Stimulated activated naive B cell treated with anti-CD40 and anti-IgM and Interleukin-4, amounts not matched to agents 10 μg/mL and 1 μg/mL and 100 μg/mL, for 72 hours (primary cell): Measurements from ENCODE around the gene LPAR2.
"Not testable (repeated sequence)": the region's sequence is repeated elsewhere in the genome, so short reads cannot be mapped to it uniquely, and the experiment has no call there.

Experiments used
- ATAC-seq, 2 donors: fragments of 150-1000 bp; cut with Tn5 transposase; replicated peaks; 2 replicates each; pipeline ENCODE4 v1.10.0; 2021; ENCODE audit warnings: moderate library complexity in 1 of 2
- DNase-seq: peaks from one replicate; pipeline ENCODE4 v3.0.0; 2021
- H3K27ac Mint-ChIP-seq: one replicate; pipeline ENCODE4 v1.8.0; 2022; ENCODE audit warnings: mild to moderate bottlenecking, mixed read lengths
- H3K27me3 Mint-ChIP-seq, 2 donors: one replicate each; pipeline ENCODE4 v1.8.0; 2022; ENCODE audit warnings: mixed read lengths in 2 of 2
- H3K36me3 Mint-ChIP-seq, 2 donors: one replicate each; pipeline ENCODE4 v1.8.0; 2022; ENCODE audit warnings: mixed read lengths in 2 of 2, mild to moderate bottlenecking in 1 of 2
- H3K4me1 Mint-ChIP-seq, 2 donors: one replicate each; pipeline ENCODE4 v1.8.0; 2022; ENCODE audit warnings: mixed read lengths in 2 of 2, mild to moderate bottlenecking in 1 of 2
- H3K4me3 Mint-ChIP-seq, 2 donors: one replicate each; pipeline ENCODE4 v1.8.0; 2022; ENCODE audit warnings: mild to moderate bottlenecking in 2 of 2, mixed read lengths in 2 of 2, moderate library complexity in 1 of 2
- H3K9me3 Mint-ChIP-seq, 2 donors: one replicate each; pipeline ENCODE4 v1.8.0; 2022; ENCODE audit warnings: mixed read lengths in 2 of 2, mild to moderate bottlenecking in 1 of 2

The LPAR2 gene

DNA sequence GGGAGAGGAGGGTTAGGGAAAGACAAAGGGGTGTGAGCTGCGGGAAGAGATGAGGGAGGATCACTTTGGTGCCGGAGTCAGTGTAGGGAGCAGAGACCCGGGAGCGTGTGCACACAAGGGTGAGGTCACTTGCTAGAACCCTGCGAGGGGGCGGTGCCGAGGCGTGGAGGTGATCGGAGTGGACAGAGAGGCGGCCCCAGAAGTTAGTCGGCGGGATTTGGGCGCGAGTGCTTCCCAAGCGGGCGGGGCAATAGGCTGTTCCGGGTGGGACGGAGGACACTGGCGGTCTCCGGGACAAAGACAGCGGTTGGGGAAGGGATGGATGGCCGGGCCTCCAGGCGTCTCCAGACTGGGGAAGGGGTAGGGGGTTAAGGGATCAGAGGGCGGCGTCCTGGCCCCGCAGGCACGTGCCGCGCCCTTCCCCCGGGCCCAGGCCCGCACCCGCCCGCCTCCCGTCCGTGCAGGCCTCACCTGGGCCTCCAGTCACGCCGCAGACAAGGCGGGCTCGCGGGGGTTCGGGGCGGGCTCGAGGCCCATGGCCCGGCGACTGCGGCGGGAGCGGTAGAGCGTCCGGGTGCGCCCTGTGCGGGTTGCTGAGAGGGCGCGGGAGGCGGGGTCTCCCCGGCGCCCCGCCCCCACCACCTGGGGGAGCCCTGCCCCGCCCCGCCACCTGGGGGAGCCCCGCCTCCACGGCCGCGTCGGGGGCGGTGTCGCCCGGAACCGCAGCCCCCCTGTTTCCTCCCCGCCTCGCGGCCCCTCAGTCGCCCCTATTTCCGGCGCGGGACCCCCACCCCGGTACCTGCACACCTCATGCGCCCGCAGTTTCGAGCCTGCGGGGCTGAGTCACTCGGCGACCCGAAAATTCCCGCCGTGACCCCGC is at the start of gene LPAR2:
LPAR2 (minus strand) TSS at position 600 of the 880 bp plus-strand sequence. CDS start 945 bp downstream, outside the sequence.
- Mint-ChIP-seq H3K4me1 (peaks cover 18 to 32% of the 10 kb centered on the region in 2 donors), H3K9me3 (no peaks in the 10 kb centered on the region), H3K27ac (peak within 1 kb of the TSS; percentile 95), H3K27me3 (no peaks in the 10 kb centered on the region), H3K4me3 (peak within 1 kb of the TSS; percentile 90 to 91), H3K36me3 (peaks cover 25 to 56% of the 10 kb centered on the region in 2 donors)
- ATAC-seq (peak; percentile 74 to 82), DNase-seq (peak; percentile 53)

GRCh38 chr19:19677579-19677978 is 49.6 kb upstream of the LPAR2 start:
- ATAC-seq (no peak), DNase-seq (no peak)
- peak overlapping the region; percentile 80 for H3K27ac Mint-ChIP-seq
- H3K4me3 Mint-ChIP-seq: no peak overlapping the region
- peaks cover 13 to 24% of the 10 kb centered on the region in 2 donors for H3K4me1 Mint-ChIP-seq
- peaks cover 72 to 78% of the 10 kb centered on the region in 2 donors for H3K36me3 Mint-ChIP-seq
- H3K27me3 Mint-ChIP-seq: no peaks in the 10 kb centered on the region
- peaks cover 8 to 13% of the 10 kb centered on the region in 2 donors for H3K9me3 Mint-ChIP-seq

- peaks cover 19 to 43% of the 10 kb centered on the region in 2 donors for H3K4me1 Mint-ChIP-seq
- no peak overlapping the region for H3K27ac Mint-ChIP-seq
- peaks cover 8 to 11% of the 10 kb centered on the region in 2 donors for H3K9me3 Mint-ChIP-seq
- H3K36me3 Mint-ChIP-seq: peaks cover 62 to 72% of the 10 kb centered on the region in 2 donors
- no peak overlapping the region for H3K4me3 Mint-ChIP-seq
- ATAC-seq (no peak), DNase-seq (no peak)
- H3K27me3 Mint-ChIP-seq: no peaks in the 10 kb centered on the region
These were observed 46.3 kb upstream of the LPAR2 start for GRCh38 chr19:19674315-19674714.

DNA sequence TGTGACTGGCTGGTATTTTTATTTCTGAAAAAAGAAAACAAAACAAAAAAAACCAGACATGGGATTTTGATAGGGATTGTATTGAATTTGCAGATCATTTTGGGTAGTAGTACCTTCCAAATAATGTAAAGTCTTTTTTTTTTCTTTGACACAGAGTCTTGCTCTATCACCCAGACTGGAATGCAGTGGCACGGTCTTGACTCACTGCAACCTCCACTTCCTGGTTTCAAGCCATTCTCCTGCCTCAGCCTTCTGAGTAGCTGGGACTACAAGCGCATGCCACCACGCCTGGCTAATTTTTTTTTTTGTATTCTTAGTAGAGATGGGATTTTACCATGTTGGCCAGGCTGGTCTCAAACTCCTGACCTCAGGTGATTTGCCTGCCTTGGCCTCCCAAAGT is 44.8 kb upstream of the LPAR2 start:
- ATAC-seq (no peak), DNase-seq (no peak)
- Mint-ChIP-seq H3K27ac (peak overlapping the region; percentile 56), H3K36me3 (peaks cover 52 to 57% of the 10 kb centered on the region in 2 donors), H3K27me3 (no peaks in the 10 kb centered on the region), H3K4me3 (no peak overlapping the region), H3K4me1 (peaks cover 21 to 50% of the 10 kb centered on the region in 2 donors), H3K9me3 (peaks cover 5 to 8% of the 10 kb centered on the region in 2 donors)

DNA sequence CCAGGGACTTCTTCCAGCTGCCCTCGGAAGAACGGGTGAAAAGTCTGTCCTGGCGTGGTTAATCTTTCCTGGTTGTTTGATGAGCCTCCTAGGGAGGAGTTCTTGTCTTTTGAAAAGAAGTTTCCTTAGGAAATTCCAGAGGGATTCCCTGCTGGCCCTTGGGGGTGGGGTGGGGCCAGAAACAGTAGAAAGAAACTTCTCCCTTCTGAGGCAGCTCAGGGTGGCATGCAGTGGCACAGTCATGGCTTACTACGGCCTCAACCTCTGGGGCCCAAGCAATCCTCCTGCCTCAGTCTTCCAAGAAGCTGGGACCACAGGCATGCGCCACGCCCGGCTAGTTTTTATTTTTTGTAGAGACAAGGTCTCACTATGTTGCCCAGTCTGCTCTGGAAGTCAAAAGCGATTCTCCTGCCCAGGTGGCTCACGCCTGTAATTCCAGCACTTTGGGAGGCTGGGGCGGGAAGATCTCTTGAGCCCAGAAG is 42.1 kb upstream of the LPAR2 start:
- Mint-ChIP-seq H3K9me3 (no peaks in the 10 kb centered on the region), H3K4me3 (peak overlapping the region; percentile 88 to 89), H3K36me3 (peaks cover 27 to 34% of the 10 kb centered on the region in 2 donors), H3K27me3 (no peaks in the 10 kb centered on the region), H3K27ac (peak overlapping the region; percentile 99), H3K4me1 (peaks cover 9 to 39% of the 10 kb centered on the region in 2 donors)
- no peak for DNase-seq
- no peak for ATAC-seq

DNA sequence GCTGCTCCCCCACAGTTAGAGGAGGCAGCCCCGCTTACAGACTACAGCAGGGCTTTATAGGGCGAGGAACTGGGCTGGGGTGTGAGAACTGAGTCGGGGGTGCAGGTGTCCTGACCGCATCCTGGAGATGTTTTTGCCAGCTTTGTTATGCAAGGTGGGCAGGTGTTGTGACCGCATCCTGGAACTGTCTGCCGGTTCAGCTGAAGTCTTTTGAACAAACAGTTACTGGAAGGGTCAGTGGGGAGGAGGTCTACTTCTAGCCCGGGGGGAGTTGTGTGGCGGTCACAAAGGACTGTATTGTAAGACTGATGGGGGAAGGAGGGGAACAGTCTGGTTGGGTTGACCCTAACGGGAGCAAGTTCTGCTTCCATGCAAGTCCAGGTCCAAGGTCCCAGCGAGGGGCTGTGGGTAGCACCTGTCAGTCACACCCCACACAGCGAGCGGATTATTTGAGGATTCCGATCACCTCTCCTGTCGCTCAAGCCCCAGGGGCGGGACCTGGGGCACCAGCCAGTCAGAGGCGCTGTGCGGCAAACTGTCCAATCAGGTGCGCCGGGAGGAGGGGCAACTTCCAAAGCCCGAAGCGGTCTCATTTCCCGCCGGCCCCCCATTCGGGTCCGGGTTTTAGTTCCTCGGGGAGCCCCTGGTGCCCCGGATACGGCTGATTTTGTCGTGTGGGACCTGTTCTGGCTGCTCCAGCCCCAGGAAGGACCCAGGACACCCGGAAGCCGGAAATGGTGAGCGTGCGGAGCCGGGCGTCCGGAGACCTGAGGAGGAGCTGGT is 40.4 kb upstream of the LPAR2 start, which contains the start of gene ZNF101:
ZNF101 (plus strand) TSS at position 610 of the 783 bp plus-strand sequence; CDS start at position 735, 125 bp downstream.
- peaks cover 20 to 24% of the 10 kb centered on the region in 2 donors for H3K36me3 Mint-ChIP-seq
- ATAC-seq (peak; percentile 76 to 79), DNase-seq (peak; percentile 97)
- H3K27me3 Mint-ChIP-seq: no peaks in the 10 kb centered on the region
- no peaks in the 10 kb centered on the region for H3K9me3 Mint-ChIP-seq
- H3K4me3 Mint-ChIP-seq: peak within 1 kb of the TSS; percentile 88 to 89
- H3K4me1 Mint-ChIP-seq: peaks cover 9 to 34% of the 10 kb centered on the region in 2 donors
- peak within 1 kb of the TSS; percentile 99 for H3K27ac Mint-ChIP-seq

DNA sequence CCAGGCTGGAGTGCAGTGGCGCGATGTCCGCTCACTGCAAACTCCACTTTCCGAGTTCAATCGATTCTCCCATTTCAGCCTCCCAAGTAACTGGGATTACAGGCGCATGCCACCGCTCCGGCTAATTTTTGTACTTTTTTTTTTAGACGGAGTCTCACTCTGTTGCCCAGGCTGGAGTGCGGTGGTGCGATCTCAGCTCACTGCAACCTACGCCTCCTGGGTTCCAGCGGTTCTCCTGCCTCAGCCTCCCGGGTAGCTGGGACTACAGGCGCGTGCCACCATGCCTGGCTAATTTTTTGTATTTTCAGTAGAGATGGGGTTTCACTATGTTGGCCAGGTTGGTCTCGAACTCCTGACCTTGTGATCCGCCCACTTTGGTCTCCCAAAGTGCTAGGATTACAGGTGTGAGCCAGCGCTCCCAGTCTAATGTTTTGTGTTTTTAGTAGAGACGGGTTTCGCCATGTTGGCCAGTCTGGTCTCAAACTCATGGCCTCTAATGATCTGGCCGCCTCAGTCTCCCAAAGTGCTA is 37.5 kb upstream of the LPAR2 start:
- Mint-ChIP-seq H3K4me3 (peak overlapping the region; percentile 30 to 52), H3K36me3 (peaks cover 19 to 21% of the 10 kb centered on the region in 2 donors), H3K4me1 (peaks cover 26 to 47% of the 10 kb centered on the region in 2 donors), H3K27ac (peak overlapping the region; percentile 47)
- not testable (repeated sequence) for DNase-seq, H3K27me3 Mint-ChIP-seq, H3K9me3 Mint-ChIP-seq, ATAC-seq

GRCh38 chr19:19663256-19664120 is 35.5 kb upstream of the LPAR2 start, which contains the start of gene ATP13A1:
Gene ATP13A1 (minus strand): TSS chr19:19663676. CDS start chr19:19663666, 10 bp downstream.
- Mint-ChIP-seq H3K36me3 (peaks cover 14 to 22% of the 10 kb centered on the region in 2 donors), H3K27me3 (no peaks in the 10 kb centered on the region), H3K4me1 (peaks cover 25 to 36% of the 10 kb centered on the region in 2 donors), H3K27ac (peak within 1 kb of the TSS; percentile 98), H3K4me3 (peak within 1 kb of the TSS; percentile 93 to 96), H3K9me3 (no peaks in the 10 kb centered on the region)
- ATAC-seq (peak; percentile 83), DNase-seq (peak; percentile 97)

DNA sequence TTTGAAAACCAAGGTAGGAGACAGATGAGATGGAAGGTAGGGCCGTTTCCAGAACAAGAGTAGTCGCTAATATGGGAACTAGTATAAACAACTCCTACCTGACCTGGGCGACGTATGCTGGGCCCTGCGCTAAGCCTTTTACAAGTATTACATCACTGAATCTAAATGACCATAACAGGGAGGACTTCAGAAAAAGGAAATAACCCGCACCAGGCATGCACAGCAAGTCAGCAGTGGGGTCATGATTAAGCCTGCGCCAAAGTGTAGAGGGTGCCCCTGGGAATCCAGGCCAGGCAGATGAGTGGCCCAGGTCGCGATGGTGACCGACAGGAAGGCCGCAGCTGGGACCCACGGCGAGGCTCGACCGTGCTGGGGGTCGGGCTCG is 34.8 kb upstream of the LPAR2 start:
- Mint-ChIP-seq H3K36me3 (peaks cover 19 to 27% of the 10 kb centered on the region in 2 donors), H3K4me3 (peak overlapping the region; percentile 93 to 96), H3K27me3 (no peaks in the 10 kb centered on the region), H3K27ac (peak overlapping the region; percentile 98), H3K9me3 (no peaks in the 10 kb centered on the region), H3K4me1 (peaks cover 22 to 30% of the 10 kb centered on the region in 2 donors)
- DNase-seq: no peak
- ATAC-seq: peak in 1 of 2 donors; percentile 5

DNA sequence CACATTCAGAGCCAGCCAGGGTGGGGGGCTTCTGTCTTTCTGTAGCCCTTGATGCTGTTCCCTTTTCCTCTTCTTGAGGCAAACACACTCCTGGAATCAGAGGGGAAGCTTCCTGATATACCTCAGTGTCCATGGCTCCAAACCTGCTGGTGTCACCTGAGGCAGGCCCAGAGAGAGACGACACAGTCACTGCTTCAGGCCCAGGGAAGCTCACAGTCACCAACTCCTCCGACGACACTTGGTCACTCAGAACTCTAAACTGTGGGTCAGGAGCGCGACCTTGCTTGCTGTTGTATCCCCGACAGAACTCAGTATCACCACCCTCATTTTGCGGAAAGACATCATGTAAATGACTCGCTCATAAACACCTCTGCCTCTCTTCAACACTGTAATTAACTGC is 34.3 kb upstream of the LPAR2 start:
- ATAC-seq: no peak

DNA sequence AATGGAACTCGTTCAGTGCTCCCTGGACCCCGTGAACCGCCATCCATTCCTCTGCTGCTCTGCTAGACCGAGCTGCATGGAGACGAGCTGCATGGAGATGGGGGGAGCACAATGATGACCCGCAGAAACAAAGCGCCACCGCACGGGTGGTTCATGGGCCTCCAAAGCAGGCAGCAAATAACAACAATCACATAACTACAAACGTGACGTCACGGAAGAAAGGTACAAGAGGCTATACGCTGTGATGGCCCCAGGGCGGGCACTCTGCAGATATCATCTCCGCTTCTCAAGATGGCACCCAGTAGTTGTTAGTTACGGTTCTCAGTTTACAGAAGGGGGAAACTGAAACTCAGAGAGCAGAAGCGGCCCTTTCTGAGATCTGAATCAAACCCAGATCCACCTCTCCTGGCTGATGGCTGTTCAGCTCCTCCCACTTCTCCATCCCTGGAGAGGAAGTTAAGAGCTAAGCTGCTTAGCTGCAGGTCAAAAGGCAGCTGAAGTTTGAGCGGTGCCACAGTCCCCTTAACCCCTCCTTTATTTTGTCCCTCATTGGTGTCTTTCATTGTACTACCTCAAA is 33.7 kb upstream of the LPAR2 start:
- Mint-ChIP-seq H3K4me1 (peaks cover 22 to 29% of the 10 kb centered on the region in 2 donors), H3K27me3 (no peaks in the 10 kb centered on the region), H3K9me3 (no peaks in the 10 kb centered on the region), H3K27ac (peak overlapping the region; percentile 98), H3K4me3 (peak overlapping the region; percentile 93 to 96), H3K36me3 (peaks cover 26 to 34% of the 10 kb centered on the region in 2 donors)
- ATAC-seq (peak; percentile 59 to 62), DNase-seq (peak; percentile 73)

More for the DNA sequence above, 34.3 kb upstream of the LPAR2 start:
- DNase-seq: no peak
- peaks cover 22 to 29% of the 10 kb centered on the region in 2 donors for H3K4me1 Mint-ChIP-seq
- peak overlapping the region; percentile 98 for H3K27ac Mint-ChIP-seq
- H3K27me3 Mint-ChIP-seq: no peaks in the 10 kb centered on the region
- H3K4me3 Mint-ChIP-seq: peak overlapping the region; percentile 93 to 96
- peaks cover 23 to 31% of the 10 kb centered on the region in 2 donors for H3K36me3 Mint-ChIP-seq
- no peaks in the 10 kb centered on the region for H3K9me3 Mint-ChIP-seq

DNA sequence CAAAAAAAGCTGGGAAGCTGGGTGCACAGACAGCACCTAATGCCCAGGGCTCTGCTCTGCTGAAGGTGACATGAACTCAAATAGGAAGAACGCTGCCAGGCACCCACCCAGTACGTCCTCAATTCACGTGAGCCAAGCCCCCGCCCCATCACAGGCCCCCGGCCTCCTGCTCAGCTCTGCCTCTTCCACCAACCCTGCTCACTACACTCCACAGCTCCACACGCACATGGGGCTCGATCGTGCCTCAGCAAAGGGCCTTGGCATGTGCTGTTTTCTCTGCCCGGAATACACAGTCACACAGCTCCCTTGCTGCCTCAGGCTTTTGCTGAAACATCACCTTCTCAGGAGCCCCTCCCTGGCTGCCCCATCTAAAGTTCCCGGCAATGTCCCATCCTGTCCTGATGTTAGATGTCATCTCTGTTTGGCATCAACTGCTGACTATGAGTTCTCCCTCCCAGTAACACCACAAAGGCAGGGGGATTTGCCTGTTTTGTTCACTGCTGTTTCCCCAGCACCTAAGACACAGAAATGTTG is 33.2 kb upstream of the LPAR2 start:
- Mint-ChIP-seq H3K4me1 (peaks cover 22 to 29% of the 10 kb centered on the region in 2 donors), H3K36me3 (peaks cover 32 to 40% of the 10 kb centered on the region in 2 donors), H3K27ac (peak overlapping the region; percentile 98), H3K9me3 (no peaks in the 10 kb centered on the region), H3K27me3 (no peaks in the 10 kb centered on the region), H3K4me3 (peak overlapping the region; percentile 93 to 96)
- no peak for DNase-seq
- ATAC-seq: no peak
